Activated CD4-positive, alpha-beta T cell treated with anti-CD3 and anti-CD28 coated beads for 4 hours (primary cell): ENCODE results near the gene IL17RD.

ENCODE experiments used
- DNase-seq, 2 donors: peaks; one replicate each; pipeline ENCODE4 v3.0.0-alpha.2; 2020

The IL17RD gene

DNA sequence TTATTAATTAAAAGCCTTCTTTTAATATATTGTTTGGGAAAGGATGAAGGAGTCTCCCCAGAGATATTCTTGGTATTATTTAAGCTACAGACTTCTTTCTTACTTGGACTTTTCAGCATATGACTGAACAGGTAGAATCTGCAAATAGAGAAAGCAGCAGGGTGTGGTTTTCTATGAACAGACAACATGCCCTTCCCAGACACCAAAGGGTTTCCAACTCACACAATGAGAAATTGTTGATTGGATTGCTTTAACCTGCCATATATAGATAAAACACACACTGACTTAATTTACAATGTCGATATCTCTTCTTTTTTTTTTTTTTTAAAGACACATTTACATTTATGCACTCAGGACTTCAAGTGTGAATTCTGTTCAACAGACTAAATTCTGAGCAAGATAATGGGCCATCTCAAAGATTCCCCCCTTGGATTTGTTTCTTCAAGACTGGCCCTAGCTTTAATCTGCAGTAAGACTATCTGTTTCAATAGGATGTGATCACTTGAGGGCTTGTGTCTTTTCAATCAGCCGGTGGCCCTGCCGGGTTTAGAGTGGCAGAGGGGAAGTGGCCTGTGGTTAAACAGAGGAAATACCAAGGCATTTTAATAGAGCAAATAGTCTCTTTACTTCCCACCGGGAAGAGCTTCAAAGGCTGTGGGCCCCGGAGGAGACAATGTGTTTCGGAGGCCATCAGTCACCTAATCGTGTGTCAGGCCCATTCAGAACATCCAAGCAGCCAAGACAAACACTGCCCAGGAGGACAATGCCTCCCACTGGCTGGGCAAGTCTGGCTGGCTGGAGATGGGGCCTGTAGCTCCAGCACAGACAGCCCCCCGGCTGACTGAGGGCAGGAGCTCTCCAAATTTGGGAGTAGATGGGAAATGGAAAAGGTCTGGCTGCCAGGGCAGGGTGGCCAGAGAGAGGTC is 6.1 kb downstream of the IL17RD start:
- DNase-seq = no peak

DNA sequence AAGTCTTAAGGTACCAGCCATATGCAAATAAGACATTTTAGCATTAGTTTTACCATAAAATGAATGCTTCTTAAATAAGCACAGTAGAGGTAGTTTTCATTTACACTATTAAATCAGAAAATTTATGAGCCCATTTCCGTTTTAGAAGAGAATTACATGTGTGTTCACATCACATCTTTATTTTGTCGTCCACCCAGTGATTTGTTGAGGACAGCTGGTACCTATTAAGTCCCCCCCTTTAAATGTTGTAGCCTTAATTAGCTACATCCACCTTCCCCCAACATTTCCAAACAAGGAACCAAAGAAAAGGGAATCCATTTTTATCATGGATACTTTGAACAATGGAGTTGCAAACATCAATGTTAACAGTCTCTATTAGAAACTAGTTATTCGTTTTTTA is 6.8 kb downstream of the IL17RD start:
- no peak for DNase-seq

DNA sequence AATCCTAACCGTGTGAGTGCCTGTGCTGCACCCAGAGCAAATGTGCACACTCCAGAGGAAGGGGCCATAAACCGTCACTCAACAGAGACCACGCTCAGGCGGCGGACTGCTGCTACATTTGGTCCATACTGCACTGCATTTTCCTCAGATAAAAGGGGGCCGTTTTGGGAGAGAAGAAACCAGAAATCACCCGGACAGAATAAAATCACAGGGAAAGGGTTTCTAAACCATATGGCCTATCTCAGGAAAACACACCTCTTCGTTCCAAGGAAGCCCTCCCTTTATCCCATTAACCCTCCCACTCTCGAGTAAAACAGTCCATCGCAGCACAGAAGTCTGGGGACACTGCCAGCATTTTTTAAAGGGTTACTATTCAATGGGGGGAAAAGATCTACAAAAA is 7.6 kb downstream of the IL17RD start:
- no peak for DNase-seq

DNA sequence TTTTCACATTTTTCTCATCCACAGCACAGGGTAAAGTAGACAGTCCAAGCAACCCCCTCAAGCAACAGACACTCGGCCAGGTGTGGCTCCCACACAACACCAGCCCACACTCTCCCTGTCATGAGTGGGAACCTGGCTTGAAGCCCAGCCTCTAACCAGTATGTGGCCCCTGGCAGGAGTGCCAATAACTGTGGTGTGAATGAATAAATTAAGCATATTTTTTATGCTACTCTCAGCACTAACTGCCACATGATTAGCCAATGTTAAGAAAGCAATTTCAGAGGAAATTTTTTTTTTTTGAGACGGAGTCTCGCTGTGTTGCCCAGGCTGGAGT is 9.9 kb downstream of the IL17RD start:
- no peak for DNase-seq

DNA sequence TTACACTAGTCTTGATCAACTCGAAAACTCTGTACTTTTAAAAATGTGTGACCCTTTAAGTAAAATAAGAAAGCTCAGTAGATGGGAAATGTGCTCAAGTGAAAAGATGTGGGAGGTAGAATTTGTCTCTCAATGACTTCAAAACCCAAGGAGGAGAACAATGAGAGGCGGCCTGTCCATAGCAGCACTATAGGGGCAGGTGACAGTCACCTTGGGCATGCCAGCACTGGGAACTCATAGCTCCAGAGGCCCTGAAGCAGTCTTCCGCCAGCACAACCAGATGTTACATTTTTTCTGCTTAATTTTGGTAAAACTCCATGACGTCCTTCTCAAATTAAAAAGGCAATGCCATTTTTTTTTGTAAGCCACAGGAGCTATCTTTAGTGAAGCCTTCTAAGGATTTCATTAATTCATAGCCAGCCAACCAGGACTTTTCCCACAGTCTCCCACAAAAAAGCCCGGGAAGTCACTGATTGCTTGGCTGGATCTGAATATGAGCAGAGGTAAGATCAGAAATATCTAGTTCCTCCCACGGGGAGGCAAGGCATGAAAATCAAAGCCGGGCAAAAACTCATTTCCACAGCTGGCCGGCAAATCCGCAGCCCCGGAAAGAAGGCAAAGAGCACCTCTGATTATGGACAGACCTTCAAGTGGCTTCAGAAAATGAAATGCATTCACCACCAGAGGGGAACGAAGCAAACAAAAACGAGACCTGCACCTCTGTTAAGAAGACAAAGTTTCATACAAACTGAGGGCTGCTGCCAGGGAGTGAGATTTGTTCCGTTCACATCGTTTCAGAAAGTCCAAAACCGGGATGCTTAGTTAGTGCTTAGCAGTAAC is 10.5 kb downstream of the IL17RD start:
- DNase-seq = no peak

DNA sequence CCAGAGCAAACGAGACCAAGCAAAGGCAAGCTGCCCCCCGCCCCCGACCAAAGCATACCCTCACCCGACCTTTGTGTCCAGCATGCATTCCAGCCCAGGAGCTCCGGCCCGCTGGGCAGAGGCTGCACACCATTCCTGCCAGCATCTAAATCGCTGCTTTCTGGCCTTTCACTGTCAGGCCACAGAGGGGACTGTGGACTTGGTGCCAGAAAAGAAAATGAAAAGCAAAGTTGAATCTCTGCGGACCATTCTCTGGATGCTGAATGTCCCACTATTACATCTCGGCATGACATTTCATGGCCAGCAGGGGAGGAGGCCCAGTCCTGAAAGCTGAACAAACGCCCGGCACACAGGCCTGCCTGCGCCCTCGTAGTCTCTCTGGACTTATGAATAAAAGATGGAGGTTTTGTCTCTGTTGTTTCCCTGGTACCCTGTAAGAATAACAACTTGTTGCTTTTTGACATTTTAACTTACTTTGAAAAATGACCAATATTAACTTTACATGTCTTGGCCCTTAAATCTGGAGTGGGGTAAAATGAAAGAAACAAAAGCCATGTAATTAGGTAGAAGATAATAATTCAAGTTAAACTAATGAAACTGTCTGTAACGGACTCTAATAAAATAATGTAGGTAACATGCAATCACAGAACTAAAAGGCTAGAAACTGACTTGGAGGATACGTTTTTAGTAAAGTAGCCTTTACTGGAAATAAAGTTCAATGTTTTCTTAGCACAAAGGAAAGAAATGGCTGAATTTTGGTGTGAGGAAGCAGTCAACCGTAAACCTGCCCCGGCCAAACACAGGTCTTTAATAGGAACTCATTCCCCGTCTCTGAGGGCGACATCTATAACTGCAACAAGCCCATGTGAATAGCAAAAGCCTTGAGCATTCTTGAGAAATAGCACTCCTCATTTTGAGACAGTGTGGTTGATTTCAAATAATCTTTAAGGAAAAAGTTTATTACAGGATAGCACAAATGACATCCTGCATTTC is 12.7 kb downstream of the IL17RD start:
- no peak for DNase-seq

DNA sequence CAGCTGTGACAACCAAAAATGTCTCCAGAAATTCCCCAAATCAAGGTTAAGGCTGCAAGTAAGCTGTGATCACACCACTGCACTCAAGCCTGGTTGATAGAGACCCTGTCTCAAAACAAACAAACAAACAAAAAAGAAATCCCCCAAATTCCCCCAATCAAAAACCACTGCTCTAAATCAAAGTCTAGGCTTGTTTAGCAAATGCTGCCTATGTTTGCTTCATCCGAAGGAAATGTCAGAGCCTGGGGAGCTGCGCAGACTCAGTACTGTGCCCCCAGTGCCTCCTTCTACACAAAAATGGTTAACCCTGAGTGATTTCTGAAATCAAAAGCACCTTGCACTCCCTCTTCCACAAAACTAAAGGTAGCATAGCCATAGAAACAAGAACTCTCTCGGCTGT is 13.4 kb downstream of the IL17RD start:
- no peak for DNase-seq

DNA sequence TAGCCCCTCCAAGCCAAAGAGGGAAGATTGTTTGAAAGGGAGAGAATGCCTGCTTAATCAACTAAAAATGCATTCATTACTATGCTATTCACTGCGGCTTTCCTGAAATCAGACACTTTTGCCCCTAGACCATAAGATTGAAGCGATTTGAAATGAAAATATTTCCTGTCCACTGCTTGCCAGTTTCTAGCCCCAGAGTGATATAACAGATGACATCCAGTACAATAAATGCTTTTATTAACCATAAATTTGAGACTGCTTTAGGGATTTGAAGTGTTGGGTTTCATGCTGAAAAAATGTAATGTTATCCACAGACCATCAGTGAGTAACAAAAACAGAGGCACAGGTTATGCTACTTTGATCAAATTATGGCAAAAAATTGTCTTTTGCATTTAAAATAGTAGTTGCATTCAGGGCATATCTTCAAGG is 14.1 kb downstream of the IL17RD start:
- DNase-seq = no peak

DNA sequence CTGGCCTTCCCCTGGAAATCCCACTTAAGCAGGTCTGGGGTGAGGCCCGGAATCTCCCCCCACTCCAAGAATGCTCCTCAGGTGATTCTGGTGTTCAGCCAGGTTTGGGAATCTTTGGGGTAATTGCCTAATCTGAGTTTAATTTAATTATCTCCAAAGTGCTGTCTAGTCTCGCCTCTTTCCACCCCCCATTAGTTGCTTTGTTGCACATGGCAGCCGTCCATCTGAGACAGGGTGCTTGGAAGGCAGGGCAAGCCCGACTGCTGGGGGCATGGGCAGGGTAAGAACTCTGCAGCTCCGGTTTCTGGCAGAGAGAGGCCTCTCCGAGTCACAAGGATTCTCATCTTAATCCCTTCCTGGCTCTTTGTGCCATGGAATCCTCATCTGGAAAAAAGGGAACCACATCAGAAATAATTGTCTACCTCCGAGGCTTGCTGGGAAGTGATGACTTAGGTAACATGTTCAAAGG is 15.0 kb downstream of the IL17RD start:
- DNase-seq = no peak

DNA sequence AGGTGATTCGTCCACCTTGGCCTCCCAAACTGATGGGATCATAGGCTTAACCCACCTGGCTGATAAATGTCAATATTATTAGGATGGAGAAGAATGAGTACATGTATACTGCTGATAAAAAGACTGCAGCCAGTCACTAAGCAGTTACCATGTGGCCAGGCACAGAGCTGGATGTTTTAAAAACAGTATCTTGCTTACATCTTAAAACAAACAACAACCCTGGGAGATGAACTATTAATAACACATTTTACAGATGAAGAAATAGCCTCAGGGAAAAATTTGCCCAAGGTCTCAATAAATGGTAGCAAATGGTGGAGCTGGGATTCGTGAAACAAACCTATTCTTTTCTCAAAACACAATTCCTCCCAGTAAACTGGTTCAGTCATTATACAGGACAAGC is 18.1 kb downstream of the IL17RD start:
- DNase-seq = no peak

DNA sequence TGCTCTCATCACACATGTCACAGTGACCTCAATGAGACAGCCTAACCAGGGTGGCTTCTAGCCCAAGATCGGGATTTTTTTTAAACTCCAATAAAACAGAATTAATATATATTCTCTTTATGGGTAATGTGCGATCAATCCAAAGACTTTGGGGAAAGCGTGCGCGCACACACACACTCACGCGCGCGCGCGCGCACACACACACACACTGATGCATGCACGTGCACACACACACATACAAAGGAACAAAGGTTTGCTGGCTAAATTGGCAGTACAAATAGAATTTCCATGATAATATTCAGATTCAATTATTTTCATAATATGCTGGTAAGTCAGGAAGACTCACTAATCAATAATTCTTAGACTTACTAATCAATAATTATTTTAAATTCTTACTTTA is 19.3 kb downstream of the IL17RD start:
- no peak for DNase-seq

DNA sequence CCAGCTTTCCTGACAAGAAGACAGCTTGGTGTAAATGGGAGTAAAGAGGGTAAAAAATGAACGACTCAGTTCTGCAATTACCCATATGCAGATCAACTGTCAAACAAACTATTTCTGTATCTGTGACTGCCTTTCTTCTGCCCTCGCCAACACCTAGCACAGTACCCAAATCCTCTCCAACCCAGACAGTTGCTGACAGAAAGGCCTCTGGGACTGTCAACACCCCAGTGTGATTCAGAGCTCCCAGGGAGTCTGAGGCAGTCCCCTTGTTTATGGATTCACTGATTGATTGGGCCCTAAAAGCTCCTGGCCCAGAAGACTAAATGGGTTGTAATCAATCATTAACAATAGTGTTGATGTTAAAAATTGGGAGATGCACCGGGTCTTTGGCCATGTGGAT is 20.2 kb downstream of the IL17RD start:
- DNase-seq = no peak

DNA sequence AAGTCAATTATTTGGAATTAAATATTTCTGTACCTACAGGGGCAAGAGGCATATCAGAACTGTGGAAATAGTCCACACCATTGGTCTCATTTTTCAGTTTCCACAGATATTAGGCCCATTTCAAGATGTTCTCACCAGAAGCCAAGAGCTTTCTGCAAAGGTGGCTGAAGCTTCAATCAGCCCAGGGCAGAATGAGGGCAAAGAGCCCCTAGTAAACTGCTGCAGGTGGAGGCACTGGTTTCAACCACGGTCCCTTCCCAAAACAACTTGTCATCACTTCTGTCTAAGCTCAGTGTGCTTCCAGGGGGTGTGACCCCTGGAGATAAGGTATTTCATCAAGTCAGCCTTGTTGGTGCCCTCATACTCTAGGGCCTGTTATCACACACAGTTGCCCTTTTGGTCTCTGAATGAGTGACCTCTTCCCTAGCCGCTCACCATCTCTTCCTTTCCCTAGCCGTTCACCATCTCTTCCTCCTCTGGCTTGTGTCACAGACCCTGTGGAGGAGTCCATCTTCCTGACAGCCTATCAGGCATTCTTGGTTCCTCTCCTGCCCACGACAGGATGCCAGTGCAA is 21.2 kb downstream of the IL17RD start:
- DNase-seq = no peak

DNA sequence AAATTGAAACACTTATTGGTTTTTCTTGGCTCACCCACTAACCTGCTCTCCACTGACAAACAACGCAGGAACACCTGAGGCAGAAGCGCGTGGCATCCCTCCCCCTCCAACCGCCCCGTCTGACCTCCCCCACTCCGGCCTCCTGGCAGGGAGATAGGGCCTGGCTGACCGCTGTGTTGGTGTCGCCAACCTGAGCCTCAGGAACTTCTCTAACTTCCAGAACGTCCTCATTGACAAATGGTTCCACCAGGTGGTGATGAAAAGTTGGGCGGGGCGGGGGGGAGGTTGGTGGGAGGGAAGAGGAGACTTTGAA is 22.8 kb downstream of the IL17RD start:
- no peak for DNase-seq

DNA sequence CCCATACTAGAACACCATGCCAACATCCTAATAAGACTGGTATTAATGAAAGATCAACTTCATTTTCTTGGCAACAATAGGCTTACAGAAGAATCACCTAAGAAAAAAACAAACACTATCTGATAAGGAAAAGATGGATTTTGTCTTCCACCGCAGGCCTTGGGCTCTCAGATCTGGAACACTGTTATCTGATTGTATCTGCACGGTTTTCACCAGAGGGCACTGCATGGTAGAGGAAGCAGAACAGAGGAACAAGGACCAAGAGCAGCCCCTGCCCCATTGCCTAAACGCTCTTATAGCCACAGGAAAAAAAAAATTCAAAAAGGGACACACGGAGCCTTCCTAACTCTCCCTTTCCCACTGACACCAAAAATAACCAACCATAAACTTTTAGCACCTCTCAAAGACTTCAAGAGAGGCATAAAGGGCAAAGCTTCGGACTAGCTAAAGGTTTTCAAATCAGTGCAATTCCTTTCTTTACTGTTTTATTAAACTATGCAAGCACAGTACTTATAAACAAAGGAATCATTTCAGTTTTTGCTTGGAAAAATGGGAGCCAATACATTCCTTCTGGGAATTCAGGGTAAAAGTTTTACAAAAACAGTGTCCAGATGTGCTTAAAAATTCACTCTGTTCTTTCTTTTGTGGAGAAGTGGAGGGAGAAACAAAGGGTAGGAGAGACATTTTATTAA is 23.3 kb downstream of the IL17RD start:
- DNase-seq = no peak

DNA sequence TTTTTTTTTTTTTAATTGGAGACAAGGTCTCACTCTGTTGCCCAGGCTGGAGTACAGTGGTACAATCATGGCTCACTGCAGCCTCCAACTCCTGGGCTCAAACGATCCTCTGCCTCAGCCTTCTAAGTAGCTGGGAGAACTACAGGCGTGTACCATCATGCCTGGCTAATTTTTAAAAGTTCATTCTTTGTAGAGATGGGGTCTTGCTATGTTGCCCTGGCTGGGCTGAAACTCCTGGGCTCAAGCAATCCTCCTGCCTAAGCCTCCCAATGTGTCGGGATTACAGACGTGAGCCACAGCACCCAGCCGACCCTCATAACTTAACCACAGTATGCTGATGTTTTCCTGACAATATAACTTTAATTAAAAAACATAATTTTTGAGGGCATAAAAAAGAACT is 24.3 kb downstream of the IL17RD start:
- no peak for DNase-seq

DNA sequence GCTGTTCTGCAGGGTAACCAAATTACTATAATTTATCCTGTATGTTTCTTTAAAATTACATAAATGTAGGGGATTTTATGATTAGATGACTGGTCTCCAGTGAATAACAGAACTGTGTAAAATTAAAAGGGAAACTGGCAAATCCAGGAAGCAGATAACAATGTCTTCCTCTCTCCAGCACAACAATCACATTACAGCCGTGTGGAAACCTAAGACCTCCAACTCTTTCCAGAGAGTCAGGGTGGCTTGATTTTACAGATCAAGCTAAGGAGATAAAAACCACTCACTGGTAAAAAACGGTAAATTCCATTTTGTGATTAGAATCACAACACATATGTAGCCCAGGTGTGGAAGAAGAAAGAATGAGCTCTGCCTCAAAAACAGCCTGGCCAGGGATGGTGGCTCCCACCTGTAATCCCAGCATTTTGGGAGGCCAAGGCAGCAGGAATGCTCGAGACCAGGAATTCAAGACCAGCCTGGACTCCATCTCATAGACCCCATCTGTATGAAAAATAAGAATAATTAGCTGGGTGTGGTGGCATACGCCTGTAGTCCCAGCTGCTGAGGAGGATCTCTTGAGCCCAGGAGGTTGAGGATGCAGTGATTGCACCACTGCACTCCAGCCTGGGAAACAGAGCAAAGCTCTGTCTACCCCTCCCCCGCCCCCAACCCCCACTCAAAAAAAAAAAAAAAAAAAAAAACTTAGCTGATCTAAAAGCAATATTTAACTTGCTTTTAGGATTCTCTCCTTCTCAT is 29.0 kb downstream of the IL17RD start:
- no peak for DNase-seq

DNA sequence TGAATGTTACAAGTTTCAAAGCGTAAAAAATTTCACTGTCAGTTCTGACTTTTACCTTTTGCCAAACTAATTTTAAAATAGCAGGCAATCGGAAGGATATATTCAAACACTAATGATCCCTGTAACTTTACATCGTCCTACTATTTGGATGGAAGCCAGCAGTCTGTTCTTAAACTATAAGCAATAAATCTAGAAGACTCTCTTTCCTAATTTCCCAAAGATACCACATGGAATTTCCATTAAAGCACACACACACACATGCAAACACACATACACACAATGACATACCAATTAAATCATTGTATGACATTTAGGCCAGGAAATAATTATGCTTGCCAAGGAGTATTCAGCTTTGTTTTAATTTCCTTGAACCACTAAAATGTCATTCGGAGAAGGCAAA is 32.0 kb downstream of the IL17RD start:
- no peak for DNase-seq

DNA sequence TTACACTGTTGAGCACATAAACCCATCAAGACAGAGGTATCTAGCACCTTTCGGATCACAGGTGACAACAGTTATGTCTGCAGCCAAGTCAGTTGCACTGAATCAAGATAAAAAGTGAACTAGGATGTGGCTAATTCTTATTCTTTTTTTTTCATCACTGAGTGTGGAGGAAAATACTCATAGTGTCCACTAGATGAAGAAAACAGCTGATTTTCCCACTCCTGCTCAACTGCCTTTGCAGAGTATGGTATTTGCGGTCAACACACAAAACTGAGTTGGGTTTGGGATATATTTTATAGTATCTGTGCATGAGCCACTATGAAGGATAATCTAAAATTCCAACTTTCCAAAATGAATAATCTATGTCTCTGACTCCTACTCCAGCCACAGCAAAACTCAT is 32.5 kb downstream of the IL17RD start:
- DNase-seq = no peak

DNA sequence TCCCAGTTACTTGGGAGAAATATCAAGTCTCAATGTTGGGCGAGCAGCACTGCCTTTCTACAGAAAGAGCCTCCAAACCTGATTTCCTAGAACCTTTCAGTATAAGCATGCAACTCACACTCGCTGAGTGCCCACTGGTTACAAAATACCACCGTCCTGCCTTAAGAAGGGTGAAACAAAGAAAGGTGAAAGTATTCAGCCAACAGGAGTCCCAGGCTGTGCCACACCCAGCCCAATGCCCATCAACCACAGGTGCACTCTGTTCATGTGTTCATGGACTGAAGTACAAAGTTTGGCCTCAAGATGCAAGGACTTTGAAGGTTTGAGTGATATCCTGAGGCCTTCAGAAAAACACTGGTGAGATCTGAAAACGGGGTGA is 34.0 kb downstream of the IL17RD start:
- no peak for DNase-seq

DNA sequence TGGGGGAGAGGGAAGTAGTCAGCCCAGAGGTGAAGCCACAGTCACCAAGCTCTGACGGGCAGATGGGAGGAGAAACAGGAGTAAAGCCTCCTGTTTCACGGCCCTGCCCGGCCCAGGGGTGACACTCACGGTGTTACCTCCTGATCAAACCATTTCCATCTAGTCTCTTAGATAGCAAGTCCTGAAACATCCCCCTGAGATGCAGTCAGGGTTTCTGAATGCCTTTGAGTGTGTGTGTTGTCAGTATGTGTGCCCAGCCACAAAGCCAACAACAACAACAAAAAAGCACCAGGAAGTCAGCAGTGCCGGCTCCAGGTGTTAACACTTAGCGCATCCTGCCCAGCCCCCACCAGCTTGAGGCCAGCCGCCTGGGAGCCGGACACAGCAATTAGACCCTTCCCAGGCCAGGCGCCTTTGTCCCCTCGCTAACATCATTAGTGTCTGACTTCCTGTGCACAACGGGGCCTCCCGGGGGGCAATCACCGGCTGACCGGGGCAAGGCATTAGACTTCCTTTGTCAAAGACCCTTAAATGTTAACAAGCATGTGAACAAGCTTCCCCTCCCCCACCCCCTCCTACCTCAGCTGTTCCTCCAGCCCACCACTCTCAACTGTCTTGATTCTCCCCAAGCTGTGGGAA is 34.5 kb downstream of the IL17RD start:
- DNase-seq = no peak
